Tibial artery (tissue), 4 donors: ENCODE results near the gene GARIN6.

Experiments
- DNase-seq, 2 donors: peaks; one replicate each; pipeline ENCODE4 v3.0.0-alpha.2; 2019
- H3K27ac ChIP-seq, 2 donors: fragments of 200-600 bp; sonication (generic) in 1 of 2; 1 replicate in 1 of 2; 2 replicates in 1 of 2; pipeline ENCODE4 v1.5.1; 2018 to 2019; ENCODE audit warnings: mild to moderate bottlenecking in 1 of 2
- H3K27me3 ChIP-seq, 2 donors: fragments of 200-600 bp; sonication (generic) in 1 of 2; one replicate each; pipeline versions ENCODE4 v1.5.1 to v1.6.0; 2016 to 2019
- H3K36me3 ChIP-seq, 3 donors: fragments of 200-600 bp; sonication (generic) in 2 of 3; one replicate each; pipeline ENCODE4 v1.5.1; 2016 to 2019; ENCODE audit warnings: mild to moderate bottlenecking in 2 of 3
- H3K4me1 ChIP-seq, 4 donors: fragments of 200-600 bp; sonication (generic) in 2 of 4; 1 replicate in 3 of 4; 2 replicates in 1 of 4; pipeline ENCODE4 v1.5.1; 2016 to 2019
- H3K4me3 ChIP-seq, 2 donors: fragments of 200-600 bp; sonication (generic) in 1 of 2; 1 replicate in 1 of 2; 2 replicates in 1 of 2; pipeline ENCODE4 v1.5.1; 2018 to 2019; ENCODE audit warnings: mild to moderate bottlenecking in 2 of 2
- H3K9me3 ChIP-seq, 3 donors: fragments of 200-600 bp; sonication (generic) in 1 of 3; one replicate each; pipeline ENCODE4 v1.5.1; 2016 to 2019
- CTCF ChIP-seq, 2 experiments: fragments of 200-600 bp in 1 of 2; fragments of 450-650 bp in 1 of 2; IDR thresholded peaks; one replicate each; pipeline ENCODE4 v1.5.1; 2017 to 2019; ENCODE audit warnings: antibody characterized with exemption in 2 of 2, mild to moderate bottlenecking in 1 of 2, moderate library complexity in 1 of 2
- intact Hi-C: fragments of 100-400 bp; cut with DNase I; formaldehyde crosslinking; loops from one replicate; pipeline ENCODE4 v1.15.0; 2023; ENCODE audit warnings: low total_unique reads

Gene GARIN6

DNA sequence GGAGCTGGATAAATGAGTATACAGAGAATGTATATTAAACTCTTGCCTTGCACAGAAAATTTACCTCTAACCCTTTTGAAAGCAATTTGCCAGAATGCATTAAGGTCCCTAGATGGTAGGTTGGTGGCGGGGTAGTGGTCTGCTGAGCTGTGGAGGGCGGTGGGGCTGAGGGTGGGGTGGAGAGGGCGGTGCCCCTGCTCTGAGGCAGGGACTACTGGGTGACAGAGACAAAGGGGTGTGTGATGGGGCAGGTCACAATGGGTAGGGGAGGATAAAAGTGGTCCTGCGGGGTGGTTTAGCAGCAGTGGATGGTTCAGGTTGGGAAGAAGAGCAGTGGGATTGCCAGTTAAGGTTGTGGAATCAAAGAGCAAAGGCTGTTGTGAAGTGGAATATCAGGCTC is at the start of gene GARIN6:
Gene GARIN6, plus strand, starts transcription at position 301 of the 400 bp plus-strand sequence. CDS start 422 bp downstream, outside the sequence.
- H3K27me3 ChIP-seq: no peaks in the 10 kb centered on the region
- intact Hi-C loops: no loop called here
- H3K36me3 ChIP-seq: peaks cover 0 to 21% (median 13%) of the 10 kb centered on the region in 3 donors
- no peak within 1 kb of the TSS for H3K4me3 ChIP-seq
- TF ChIP-seq CTCF (IDR thresholded peaks at IDR 0.05): no peak
- no peak for DNase-seq
- no peaks in the 10 kb centered on the region for H3K9me3 ChIP-seq
- no peaks in the 10 kb centered on the region for H3K4me1 ChIP-seq
- no peak within 1 kb of the TSS for H3K27ac ChIP-seq

GRCh38 chr12:99598785-99599184 is 48.8 kb upstream of the GARIN6 start:
- H3K4me1 ChIP-seq: no peaks in the 10 kb centered on the region
- H3K27me3 ChIP-seq: no peaks in the 10 kb centered on the region
- no peaks in the 10 kb centered on the region for H3K36me3 ChIP-seq
- H3K9me3 ChIP-seq: no peaks in the 10 kb centered on the region
- no peak overlapping the region for H3K4me3 ChIP-seq
- intact Hi-C loops: no loop called here
- DNase-seq: no peak
- TF ChIP-seq CTCF (IDR thresholded peaks at IDR 0.05): no peak
- no peak overlapping the region for H3K27ac ChIP-seq

GRCh38 chr12:99600388-99600787 is 47.2 kb upstream of the GARIN6 start:
- Histone ChIP-seq H3K27ac (no peak overlapping the region), H3K4me1 (no peaks in the 10 kb centered on the region), H3K9me3 (no peaks in the 10 kb centered on the region), H3K4me3 (no peak overlapping the region), H3K36me3 (no peaks in the 10 kb centered on the region), H3K27me3 (no peaks in the 10 kb centered on the region)
- TF ChIP-seq CTCF (IDR thresholded peaks at IDR 0.05): no peak
- no peak for DNase-seq
- intact Hi-C loops: no loop called here

DNA sequence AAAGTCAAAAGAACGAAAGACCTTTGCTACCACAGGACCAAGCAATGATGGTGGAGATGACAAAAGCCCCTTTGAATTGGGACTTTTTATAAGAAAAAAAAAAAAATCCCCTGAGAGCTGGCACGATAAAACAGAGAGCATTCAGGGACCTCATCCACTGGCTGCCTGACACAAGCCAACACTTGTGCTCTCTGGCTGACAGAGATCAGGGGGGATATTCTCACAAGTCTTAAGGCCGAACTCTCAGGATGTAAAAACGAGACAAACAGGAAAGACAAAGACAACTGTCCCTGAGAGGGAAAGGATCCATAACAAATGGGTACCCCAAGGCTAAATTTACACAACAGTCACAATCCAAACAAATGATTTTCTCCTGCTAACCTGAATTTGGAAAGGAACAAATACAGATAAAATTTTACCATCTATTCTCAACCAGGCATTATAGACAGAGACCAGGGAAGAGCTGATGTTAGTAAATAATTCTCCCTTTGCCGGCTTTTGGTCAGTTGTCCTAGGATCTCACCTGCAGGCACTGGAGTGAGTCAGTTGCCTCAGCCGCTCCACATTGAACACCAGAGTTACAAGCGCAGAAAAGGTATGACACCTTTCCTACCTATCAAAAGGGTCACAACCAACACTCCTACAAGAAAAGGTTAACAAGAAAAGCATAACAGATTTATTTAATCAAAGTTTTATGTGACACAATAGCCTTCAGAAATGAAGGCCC is 37.9 kb upstream of the GARIN6 start:
- Histone ChIP-seq H3K4me1 (no peaks in the 10 kb centered on the region), H3K36me3 (no peaks in the 10 kb centered on the region), H3K27me3 (no peaks in the 10 kb centered on the region), H3K27ac (no peak overlapping the region), H3K9me3 (no peaks in the 10 kb centered on the region), H3K4me3 (no peak overlapping the region)
- no peak for DNase-seq
- TF ChIP-seq CTCF (IDR thresholded peaks at IDR 0.05): no peak
- intact Hi-C loops: no loop called here

DNA sequence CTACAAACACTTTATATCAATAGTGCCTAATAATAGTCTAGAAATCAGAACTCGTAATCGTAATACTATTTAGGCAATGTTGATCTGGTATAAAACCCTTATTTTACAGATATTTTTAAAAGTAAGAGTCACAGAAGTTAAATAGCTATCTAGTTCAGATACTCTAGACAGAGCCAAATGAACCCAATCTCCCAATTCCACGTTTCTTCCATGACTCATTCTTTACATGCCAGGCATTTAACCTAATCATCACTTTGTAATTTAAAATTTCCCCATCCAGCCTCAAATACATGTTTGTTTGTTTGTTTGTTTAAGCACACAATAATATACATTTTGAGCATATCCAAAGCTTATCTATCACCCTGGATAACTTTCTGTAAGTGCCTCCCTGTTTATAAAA is 36.4 kb upstream of the GARIN6 start:
- Histone ChIP-seq H3K9me3 (no peaks in the 10 kb centered on the region), H3K4me3 (no peak overlapping the region), H3K4me1 (no peaks in the 10 kb centered on the region), H3K27me3 (no peaks in the 10 kb centered on the region), H3K36me3 (no peaks in the 10 kb centered on the region), H3K27ac (no peak overlapping the region)
- intact Hi-C loops: no loop called here
- no peak for DNase-seq
- no peak for TF ChIP-seq CTCF (IDR thresholded peaks at IDR 0.05)
